Thoracic aorta (tissue), 2 donors: ENCODE data around the gene ADTRP. TPM values are rescaled to one million over a fixed set of nuclear protein-coding genes. Genes with fewer than 3 reads are reported as not detected.

Source experiments
- ATAC-seq: fragments of 150-250 bp; one replicate; pipeline ENCODE4 v1.8.0; 2017; ENCODE audit warnings: low read depth; ENCODE audit not compliant: insufficient number of reproducible peaks, low FRiP score
- DNase-seq: peaks from one replicate; pipeline ENCODE4 v3.0.0-alpha.2; 2020; ENCODE audit warnings: low spot score
- H3K27ac ChIP-seq, 2 donors: fragments of 200-600 bp; sonication (generic); 1 replicate in 1 of 2; 2 replicates in 1 of 2; pipeline ENCODE4 v1.5.1; 2016; ENCODE audit warnings: mild to moderate bottlenecking in 2 of 2, moderate library complexity in 2 of 2
- H3K27me3 ChIP-seq: fragments of 200-600 bp; sonication (generic); replicated peaks from 2 replicates; pipeline ENCODE4 v1.6.0; 2016; ENCODE audit warnings: mild to moderate bottlenecking; ENCODE audit not compliant: insufficient read depth
- H3K36me3 ChIP-seq: fragments of 200-600 bp; sonication (generic); one replicate; pipeline ENCODE4 v1.5.1; 2016
- H3K4me1 ChIP-seq, 2 donors: fragments of 200-600 bp; sonication (generic); 1 replicate in 1 of 2; 2 replicates in 1 of 2; pipeline versions ENCODE4 v1.5.1 to v1.6.0; 2016; ENCODE audit warnings: low read depth in 2 of 2, mild to moderate bottlenecking in 1 of 2; ENCODE audit not compliant: control insufficient read depth in 1 of 2
- H3K4me3 ChIP-seq: fragments of 200-600 bp; sonication (generic); 2 replicates; pipeline ENCODE4 v1.5.1; 2016; ENCODE audit warnings: mild to moderate bottlenecking
- H3K9me3 ChIP-seq: fragments of 200-600 bp; sonication (generic); 2 replicates; pipeline ENCODE4 v1.5.1; 2016
- CTCF ChIP-seq: fragments of 200-600 bp; sonication (generic); IDR thresholded peaks from one replicate; pipeline ENCODE4 v1.5.1; 2019; ENCODE audit warnings: antibody characterized with exemption
- total RNA-seq, 2 donors: library from RNA; depleted of rRNA; stranded (reverse); fragments of >200 nt; gene quantifications; one replicate each; pipeline versions ENCODE4 v1.1.0 to v1.2.3, GENCODE V29; 2016

Gene ADTRP
- total RNA-seq, 2 donors from 2014 or later, result not detected

- DNase-seq (no peak), ATAC-seq (no peak)
- H3K9me3 ChIP-seq, result no peaks in the 10 kb centered on the region
- no peak for TF ChIP-seq CTCF
- no peaks in the 10 kb centered on the region for H3K27me3 ChIP-seq
- no peak overlapping the region for H3K4me3 ChIP-seq
- no peaks in the 10 kb centered on the region for H3K36me3 ChIP-seq
- H3K27ac ChIP-seq, result no peak overlapping the region
- no peaks in the 10 kb centered on the region for H3K4me1 ChIP-seq
These were observed 55.6 kb downstream of the ADTRP start for GRCh38 chr6:11722805-11723631.

- no peak overlapping the region for H3K27ac ChIP-seq
- H3K4me1 ChIP-seq, result no peaks in the 10 kb centered on the region
- no peaks in the 10 kb centered on the region for H3K36me3 ChIP-seq
- DNase-seq (no peak), ATAC-seq (no peak)
- H3K27me3 ChIP-seq, result no peaks in the 10 kb centered on the region
- H3K9me3 ChIP-seq, result no peaks in the 10 kb centered on the region
- H3K4me3 ChIP-seq, result no peak overlapping the region
- no peak for TF ChIP-seq CTCF
These were observed 56.4 kb downstream of the ADTRP start for GRCh38 chr6:11722220-11722619.

GRCh38 chr6:11718463-11718862, 60.1 kb downstream of the ADTRP start:
- Histone ChIP-seq H3K4me1 (no peaks in the 10 kb centered on the region), H3K4me3 (no peak overlapping the region), H3K36me3 (no peaks in the 10 kb centered on the region), H3K27me3 (no peaks in the 10 kb centered on the region), H3K9me3 (no peaks in the 10 kb centered on the region), H3K27ac (no peak overlapping the region)
- DNase-seq (no peak), ATAC-seq (no peak)
- TF ChIP-seq CTCF, result no peak

GRCh38 chr6:11718031-11718430, 60.6 kb downstream of the ADTRP start:
- no peaks in the 10 kb centered on the region for H3K9me3 ChIP-seq

More at GRCh38 chr6:11718031-11718430, 60.6 kb downstream of the ADTRP start:
- ATAC-seq (no peak), DNase-seq (no peak)
- peaks cover 0 to 2% of the 10 kb centered on the region in 2 donors for H3K4me1 ChIP-seq
- no peaks in the 10 kb centered on the region for H3K36me3 ChIP-seq
- no peak for TF ChIP-seq CTCF
- no peaks in the 10 kb centered on the region for H3K27me3 ChIP-seq
- H3K27ac ChIP-seq, result no peak overlapping the region
- H3K4me3 ChIP-seq, result no peak overlapping the region
